ENCODE measurements around the gene AKNA.

Gene AKNA

DNA sequence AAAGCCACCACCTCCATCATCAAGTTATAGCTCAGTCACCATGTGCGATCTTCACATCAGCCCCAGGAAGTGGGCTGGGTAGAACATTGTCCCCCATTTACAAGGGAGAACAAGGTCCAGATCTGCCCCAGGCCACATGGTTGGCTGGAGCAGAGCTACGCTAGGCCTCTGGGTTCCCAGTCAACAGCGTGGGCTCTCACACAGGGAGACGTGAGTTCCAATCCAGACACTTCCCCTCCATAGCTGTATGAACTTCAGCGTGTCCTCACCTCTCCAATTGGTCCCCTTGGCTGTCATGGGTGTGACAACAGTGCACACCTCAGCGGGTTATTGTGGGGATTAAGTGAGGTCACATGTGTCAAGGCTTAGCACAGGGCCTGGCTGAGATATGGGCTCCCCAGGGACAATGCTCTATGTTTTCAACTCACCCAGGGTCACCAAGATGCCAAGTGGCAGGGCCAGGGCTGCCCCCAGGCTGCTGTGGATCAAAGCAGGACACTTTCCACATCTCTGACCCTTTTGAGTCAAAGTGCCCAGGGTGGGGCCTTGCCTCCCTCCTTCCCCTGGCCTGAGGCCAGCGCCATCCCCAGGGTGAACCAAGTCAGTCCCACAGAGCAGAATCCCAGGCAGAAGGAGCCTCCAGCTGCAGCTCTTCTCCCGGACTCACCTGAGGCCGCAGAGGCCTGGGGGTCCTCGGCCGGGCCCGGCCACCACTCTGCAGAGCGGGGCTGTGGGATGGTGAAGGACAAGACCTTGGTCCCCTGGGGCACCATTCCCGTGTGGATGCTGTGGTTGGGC lies 19.8 kb downstream of the AKNA start:
- no peak overlapping the region; the same call in 1 of the 2 replicates for H3K4me3 ChIP-seq (ENCODE audit: low read depth, low read length)
- DNase-seq (ENCODE audit: low read depth): no peak
- TF ChIP-seq, protein P1, sequence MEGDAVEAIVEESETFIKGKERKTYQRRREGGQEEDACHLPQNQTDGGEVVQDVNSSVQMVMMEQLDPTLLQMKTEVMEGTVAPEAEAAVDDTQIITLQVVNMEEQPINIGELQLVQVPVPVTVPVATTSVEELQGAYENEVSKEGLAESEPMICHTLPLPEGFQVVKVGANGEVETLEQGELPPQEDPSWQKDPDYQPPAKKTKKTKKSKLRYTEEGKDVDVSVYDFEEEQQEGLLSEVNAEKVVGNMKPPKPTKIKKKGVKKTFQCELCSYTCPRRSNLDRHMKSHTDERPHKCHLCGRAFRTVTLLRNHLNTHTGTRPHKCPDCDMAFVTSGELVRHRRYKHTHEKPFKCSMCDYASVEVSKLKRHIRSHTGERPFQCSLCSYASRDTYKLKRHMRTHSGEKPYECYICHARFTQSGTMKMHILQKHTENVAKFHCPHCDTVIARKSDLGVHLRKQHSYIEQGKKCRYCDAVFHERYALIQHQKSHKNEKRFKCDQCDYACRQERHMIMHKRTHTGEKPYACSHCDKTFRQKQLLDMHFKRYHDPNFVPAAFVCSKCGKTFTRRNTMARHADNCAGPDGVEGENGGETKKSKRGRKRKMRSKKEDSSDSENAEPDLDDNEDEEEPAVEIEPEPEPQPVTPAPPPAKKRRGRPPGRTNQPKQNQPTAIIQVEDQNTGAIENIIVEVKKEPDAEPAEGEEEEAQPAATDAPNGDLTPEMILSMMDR (IDR thresholded peaks at IDR 0.05; ENCODE audit: insufficient read depth, low read depth, low read length, missing control alignments): no peak

DNA sequence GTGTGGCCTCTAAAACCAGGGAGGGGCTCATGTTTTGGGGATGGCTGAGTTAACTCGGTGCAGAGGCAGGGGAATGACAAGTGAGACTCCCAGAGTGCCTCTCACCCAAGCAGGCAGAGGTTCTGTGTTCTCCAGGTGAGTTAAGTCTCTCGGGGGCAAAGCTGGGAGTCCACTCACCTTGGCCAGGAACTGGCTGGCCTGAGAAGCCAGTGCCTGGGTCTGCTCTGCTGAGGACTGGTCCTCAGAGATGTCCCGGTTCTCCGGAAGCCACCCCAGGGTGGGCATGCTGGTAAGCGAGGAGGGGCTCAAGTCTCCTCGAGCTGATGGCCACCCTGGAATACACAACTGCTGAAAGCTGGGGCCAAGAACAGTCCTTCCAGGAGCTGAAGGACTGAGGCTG lies 20.4 kb downstream of the AKNA start:
- DNase-seq (ENCODE audit: low read depth): no peak
- peak overlapping the region; percentile 47 for H3K4me3 ChIP-seq (ENCODE audit: low read depth, low read length)
- TF ChIP-seq, protein P1 (IDR thresholded peaks at IDR 0.05; ENCODE audit: insufficient read depth, low read depth, low read length, missing control alignments): no peak

DNA sequence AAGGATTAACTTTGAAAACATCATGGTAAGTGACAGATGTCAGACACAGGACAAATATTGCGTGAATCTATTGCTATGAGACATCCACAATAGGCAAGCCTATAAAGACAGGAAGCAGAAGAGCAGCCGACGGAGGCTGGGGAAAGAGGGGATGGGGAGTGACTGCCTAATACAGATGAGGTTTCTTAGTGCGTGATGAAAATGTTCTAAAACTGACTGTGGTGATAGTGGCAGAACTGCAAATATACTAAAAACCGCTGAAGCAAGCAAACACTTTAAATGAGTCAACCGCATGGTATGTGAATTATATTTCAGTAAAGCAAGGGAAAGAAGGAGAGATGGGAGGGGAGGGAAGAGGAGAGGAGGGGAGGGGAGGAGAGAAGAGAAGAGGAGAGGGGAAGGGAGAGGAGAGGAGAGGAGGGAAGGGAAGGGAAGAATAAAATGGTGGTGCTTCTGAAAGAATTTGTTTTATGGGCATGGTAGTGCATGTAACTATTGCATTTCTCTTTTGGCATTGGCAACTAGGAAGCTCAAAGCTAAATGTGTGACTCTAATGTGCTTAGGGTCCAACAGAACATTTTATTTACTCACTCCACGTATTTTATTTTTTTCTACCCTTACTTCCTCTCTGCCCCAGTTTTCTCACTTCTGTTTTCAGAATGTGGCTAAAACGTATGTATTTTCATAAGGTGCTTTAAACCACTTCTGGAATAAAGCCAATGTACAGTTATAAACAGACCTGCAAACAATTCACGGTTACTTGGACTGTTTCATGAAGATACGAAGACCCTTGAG lies 21.3 kb downstream of the AKNA start:
- peak overlapping the region; percentile 47 for H3K4me3 ChIP-seq (ENCODE audit: low read depth, low read length)
- DNase-seq (ENCODE audit: low read depth): peak; percentile 77
- TF ChIP-seq, protein P1 (IDR thresholded peaks at IDR 0.05; ENCODE audit: insufficient read depth, low read depth, low read length, missing control alignments): no peak

DNA sequence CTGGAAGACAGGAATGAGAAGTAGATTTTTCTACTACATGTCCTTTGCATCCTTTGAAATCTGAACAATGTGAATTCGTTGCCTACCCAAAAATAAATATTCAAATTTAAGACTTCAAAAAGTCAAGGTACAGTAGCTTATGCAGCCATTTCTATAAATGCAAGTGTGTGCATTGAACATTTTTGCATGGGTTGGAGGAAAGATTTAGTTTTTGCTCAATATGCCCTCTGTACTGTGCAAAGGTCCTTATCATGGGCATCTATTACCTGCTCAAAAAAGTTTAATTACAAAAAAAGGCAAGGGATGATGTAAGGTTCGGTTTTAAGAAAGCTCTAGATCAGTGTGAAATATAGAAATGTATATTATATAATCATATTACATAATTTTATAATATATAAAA lies 22.6 kb downstream of the AKNA start:
- no peak overlapping the region for H3K4me3 ChIP-seq (ENCODE audit: low read depth, low read length)
- DNase-seq (ENCODE audit: low read depth): no peak
- TF ChIP-seq, protein P1 (IDR thresholded peaks at IDR 0.05; ENCODE audit: insufficient read depth, low read depth, low read length, missing control alignments): no peak

DNA sequence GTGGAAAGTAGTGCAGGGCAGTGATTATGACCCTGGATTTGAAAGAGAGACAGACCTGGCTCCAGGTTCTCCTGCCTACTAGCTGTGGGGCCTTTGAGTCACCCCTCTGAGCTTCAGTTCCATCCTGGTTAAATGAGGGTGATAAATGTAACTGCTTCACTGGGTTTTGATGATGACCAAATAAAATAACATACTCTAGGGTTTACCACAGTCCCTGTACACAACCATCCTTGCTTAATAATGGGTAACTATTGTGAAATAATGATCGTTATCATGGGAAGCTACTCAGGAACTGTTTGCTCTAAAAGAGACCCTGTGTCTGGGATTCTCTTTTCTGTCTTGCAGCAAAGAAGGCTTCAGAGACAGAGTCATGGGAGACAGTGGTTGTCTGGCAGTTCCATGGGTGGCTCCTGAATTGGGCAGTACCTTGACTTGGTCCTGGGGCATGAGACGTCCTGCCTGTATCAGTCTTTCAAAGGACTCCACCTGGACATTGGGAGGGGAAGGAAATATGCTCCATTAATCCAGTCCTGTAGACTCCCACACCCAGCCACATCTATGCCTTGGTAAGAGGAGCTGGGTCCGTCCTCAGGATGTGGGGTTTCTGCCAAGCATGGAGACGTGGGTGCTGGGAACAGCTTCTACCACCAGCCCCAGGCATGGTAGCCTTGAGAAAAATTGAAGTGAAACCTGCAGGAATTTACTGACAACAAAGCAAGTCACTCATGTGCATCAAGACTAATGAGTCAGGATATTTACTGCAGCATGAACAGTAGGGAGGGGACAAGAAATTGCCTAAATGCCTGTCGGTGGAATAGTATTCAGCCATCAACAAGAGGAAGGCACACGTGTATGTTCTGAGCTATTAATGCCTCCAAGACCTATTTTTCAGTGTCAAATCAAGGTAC lies 23.4 kb downstream of the AKNA start:
- DNase-seq (ENCODE audit: low read depth): peak; percentile 32
- TF ChIP-seq, protein P1 (IDR thresholded peaks at IDR 0.05; ENCODE audit: insufficient read depth, low read depth, low read length, missing control alignments): no peak
- H3K4me3 ChIP-seq (ENCODE audit: low read depth, low read length): no peak overlapping the region

DNA sequence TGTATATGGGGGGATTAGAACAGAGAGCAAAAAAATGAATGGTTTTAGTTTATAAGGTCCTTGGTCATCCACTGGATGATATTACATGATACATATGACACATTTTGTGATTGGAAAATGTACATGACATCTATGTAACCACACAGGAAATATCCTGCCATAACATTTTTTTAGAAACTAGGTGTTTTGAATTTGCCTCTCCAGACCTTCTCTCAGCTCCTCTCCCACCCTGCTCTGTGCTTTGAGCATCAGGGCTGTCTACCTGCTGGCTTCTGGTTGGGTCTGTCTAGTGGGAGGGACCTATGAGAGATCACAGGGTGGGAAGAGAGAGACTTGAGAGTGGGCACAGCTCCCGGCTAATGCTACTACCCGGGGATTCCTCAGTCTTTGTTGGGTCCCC lies 24.4 kb downstream of the AKNA start:
- TF ChIP-seq, protein P1 (IDR thresholded peaks at IDR 0.05; ENCODE audit: insufficient read depth, low read depth, low read length, missing control alignments): no peak
- no peak overlapping the region for H3K4me3 ChIP-seq (ENCODE audit: low read depth, low read length)
- no peak for DNase-seq (ENCODE audit: low read depth)

Measured in GM12865 (cell line).